GM12878 (cell line): ENCODE data around the gene PRSS2. TPM values are rescaled to one million over a fixed set of nuclear protein-coding genes. Genes with fewer than 3 reads are reported as not detected.

Source experiments
- ATAC-seq: fragments of 200-7000 bp; cut with Tn5 transposase; 3 replicates; pipeline ENCODE4 v1.9.1; 2020; ENCODE audit warnings: mild to moderate bottlenecking, moderate library complexity
- BruUV-seq: library from RNA; stranded (reverse); fragments of 400-500 nt; replicated peaks from 2 replicates; lab custom pipeline; 2021; lab: Mats Ljungman, UMichigan
- CTCF ChIA-PET: fragments of 300-600 bp; sonication (Branson Sonifier 250); formaldehyde crosslinking; extraction: SDS; loops from one replicate; lab custom pipeline; 2021; ENCODE audit warnings: inconsistent platforms; lab: Yijun Ruan, JAX
- POLR2A ChIA-PET: fragments of 350-600 bp; formaldehyde crosslinking; extraction: SDS; loops from one replicate; lab custom pipeline; 2021; ENCODE audit warnings: inconsistent platforms; lab: Charles Lee
- RAD21 ChIA-PET: fragments of 300-600 bp; sonication (Branson Sonifier 250); formaldehyde crosslinking; loops from one replicate; lab custom pipeline; 2023; ENCODE audit warnings: antibody characterized with exemption; ENCODE audit not compliant: unreplicated experiment; lab: Charles Lee
- SMC1A ChIA-PET: fragments of 300-600 bp; sonication (Branson Sonifier 250); formaldehyde crosslinking; loops from one replicate; lab custom pipeline; 2023; ENCODE audit not compliant: unreplicated experiment, uncharacterized antibody; lab: Charles Lee
- DNase-seq: peaks from one replicate; pipeline ENCODE4 v3.0.0-alpha.2; 2011; ENCODE audit warnings: low read depth, low spot score
- FAIRE-seq: peaks from 3 replicates; lab custom pipeline; 2011; peaks lifted over from hg19 to GRCh38; lab: Jason Lieb, UNC
- H2AFZ ChIP-seq: 2 replicates; pipeline ENCODE4 v1.6.0; 2011; ENCODE audit warnings: low read depth, low read length, control low read depth; ENCODE audit not compliant: control insufficient read depth
- H3K27ac ChIP-seq: 2 replicates; pipeline ENCODE4 v1.5.1; 2011; ENCODE audit warnings: control low read depth; ENCODE audit not compliant: control insufficient read depth, insufficient read depth
- H3K27me3 ChIP-seq, 2 experiments: replicated peaks in 1 of 2; 2 replicates each; pipeline versions ENCODE4 v1.6.0 to v1.6.1; 2011; ENCODE audit warnings: low read length in 1 of 2; ENCODE audit not compliant: control insufficient read depth in 2 of 2, insufficient read depth in 2 of 2
- H3K36me3 ChIP-seq, 2 experiments: 2 replicates each; pipeline ENCODE4 v1.5.1; 2011; ENCODE audit warnings: low read length in 1 of 2; ENCODE audit not compliant: control insufficient read depth in 2 of 2, insufficient read depth in 2 of 2
- H3K4me1 ChIP-seq: 2 replicates; pipeline ENCODE4 v1.6.1; 2011; ENCODE audit warnings: mild to moderate bottlenecking, low read length, moderate library complexity, mixed read lengths; ENCODE audit not compliant: control insufficient read depth, insufficient read depth
- H3K4me2 ChIP-seq: 2 replicates; pipeline ENCODE4 v1.6.0; 2011; ENCODE audit warnings: control low read depth; ENCODE audit not compliant: control insufficient read depth, insufficient read depth
- H3K4me3 ChIP-seq: fragments of 200-600 bp; sonication (generic); 2 replicates; pipeline ENCODE4 v1.5.1; 2016
- H3K79me2 ChIP-seq: 2 replicates; pipeline ENCODE4 v1.6.0; 2011; ENCODE audit warnings: low read length; ENCODE audit not compliant: control insufficient read depth, insufficient read depth
- H3K9ac ChIP-seq: 2 replicates; pipeline ENCODE4 v1.8.0; 2011; ENCODE audit warnings: low read length, control low read depth, mixed read lengths; ENCODE audit not compliant: control insufficient read depth, insufficient read depth
- H3K9me3 ChIP-seq: replicated peaks from 3 replicates; pipeline ENCODE4 v1.5.1; 2011; ENCODE audit warnings: mild to moderate bottlenecking, low read length; ENCODE audit not compliant: control insufficient read depth, insufficient read depth
- H4K20me1 ChIP-seq: 2 replicates; pipeline ENCODE4 v1.6.0; 2011; ENCODE audit not compliant: control insufficient read depth, insufficient read depth
- BRCA1 ChIP-seq: IDR thresholded peaks from 2 replicates; pipeline ENCODE4 v1.6.1; 2011; ENCODE audit warnings: low read depth, low read length, improper control_type of control experiment
- CBX3 ChIP-seq: fragments of 200-600 bp; sonication (generic); IDR thresholded peaks from 2 replicates; pipeline ENCODE4 v1.6.1; 2016; ENCODE audit warnings: low read depth, borderline replicate concordance
- CUX1 ChIP-seq: IDR thresholded peaks from 2 replicates; pipeline ENCODE4 v1.6.1; 2012; ENCODE audit warnings: improper control_type of control experiment, low read depth, low read length; ENCODE audit not compliant: insufficient replicate concordance
- EZH2 ChIP-seq: IDR thresholded peaks from 2 replicates; pipeline ENCODE4 v1.6.1; 2012; ENCODE audit warnings: low read depth, mild to moderate bottlenecking, control low read depth, inconsistent platforms, low read length, borderline replicate concordance; ENCODE audit not compliant: control insufficient read depth
- RFX5 ChIP-seq: IDR thresholded peaks from 2 replicates; pipeline ENCODE4 v1.6.1; 2011; ENCODE audit warnings: low read depth, low read length, improper control_type of control experiment
- SREBF1 ChIP-seq: IDR thresholded peaks from 2 replicates; pipeline ENCODE4 v1.6.1; 2012; ENCODE audit warnings: mild to moderate bottlenecking, low read length
- TAF1 ChIP-seq: IDR thresholded peaks from 2 replicates; pipeline ENCODE4 v1.6.1; 2011; ENCODE audit warnings: mild to moderate bottlenecking, low read depth, low read length, borderline replicate concordance
- USF2 ChIP-seq: IDR thresholded peaks from 2 replicates; pipeline ENCODE4 v1.6.1; 2011; ENCODE audit warnings: low read depth, low read length, improper control_type of control experiment, borderline replicate concordance
- ZNF384 ChIP-seq: IDR thresholded peaks from 2 replicates; pipeline ENCODE4 v1.6.1; 2012; ENCODE audit warnings: low read depth, mild to moderate bottlenecking, low read length, improper control_type of control experiment, borderline replicate concordance
- ZNF592 ChIP-seq: fragments of 450-650 bp; IDR thresholded peaks from 2 replicates; pipeline ENCODE4 v1.6.1; 2017; ENCODE audit warnings: mild to moderate bottlenecking, moderate library complexity
- WGBS: methylation state at CpG from one replicate; pipeline ENCODE4 v1.1.6; 2016; ENCODE audit warnings: low lambda C conversion rate; ENCODE audit not compliant: insufficient replicate concordance, insufficient coverage; ENCODE audit errors: missing lambda C conversion rate; 5-methylcytosine and 5-hydroxymethylcytosine counted together
- in situ Hi-C: fragments of 300-500 bp; cut with MboI; formaldehyde crosslinking; loops from 9 replicates; pipeline ENCODE4 v1.14.3; 2018; ENCODE audit warnings: mixed read lengths
- intact Hi-C: fragments of 100-400 bp; cut with micrococcal nuclease; formaldehyde crosslinking; loops from one replicate; pipeline ENCODE4 v1.14.2; 2022; ENCODE audit not compliant: unreplicated experiment
- polyA plus RNA-seq, 11 experiments: library from polyadenylated mRNA; depleted of rRNA in 4 of 11; unstranded in 6 of 11; stranded (reverse) in 5 of 11; fragments of >200 nt; fragmentation: Nextera tagmentation in 4 of 11; fragmentation: Illumina TruSeq in 1 of 11; extraction: Ambion mirVana in 4 of 11; extraction: Trizol in 1 of 11; gene quantifications; 1 replicate in 1 of 11; 2 replicates in 10 of 11; pipeline versions ENCODE4 v1.2.1 to v1.2.3, GENCODE V29; 2011 to 2016; ENCODE audit warnings: inconsistent platforms in 2 of 11, missing spikeins in 2 of 11, low read depth in 1 of 11
- total RNA-seq, 4 experiments: library from RNA; depleted of rRNA in 3 of 4; stranded (reverse); fragments of >200 nt in 3 of 4; fragmentation: Illumina TruSeq in 1 of 4; extraction: Trizol in 1 of 4; gene quantifications; 2 replicates each; pipeline versions ENCODE4 v1.2.1 to v1.2.3, GENCODE V29; 2013 to 2021
- TF ChIP-seq, protein P1 (sequence below): fragments of 150-350 bp; IDR thresholded peaks from 2 replicates; pipeline ENCODE4 v1.6.1; 2014; ENCODE audit warnings: mild to moderate bottlenecking, low read depth, low read length

PRSS2 gene
- total and polyA plus RNA-seq, 10 of the 15 experiments (the other 5 are each of a cell fraction or from before 2014, with no cell fraction given) = 0.21 to 28.8 (median 0.41) TPM; not detected in 7

- ChIA-PET CTCF (interaction anchor here (1.9 to 24.4 kb wide), 3 partner anchors 16 to 164 kb away, joined by 5 to 1055 read pairs (median 20); no protein-coding TSS in a partner anchor), RAD21 (interaction anchor here (1.0 to 20.4 kb wide), 5 partner anchors 6 to 204 kb away, joined by 3 to 813 read pairs (median 4); no protein-coding TSS in a partner anchor), SMC1A (interaction anchor here (0.6 to 24.6 kb wide), 8 partner anchors 7 to 1385 kb away, joined by 3 to 786 read pairs (median 4); no protein-coding TSS in a partner anchor), POLR2A (interaction anchor here (2.6 to 16.4 kb wide), 2 partner anchors 10 to 19 kb away, joined by 9 to 325 read pairs; no protein-coding TSS in a partner anchor)
- BruUV-seq = no TSS peak
- no peaks in the 10 kb centered on the region for H3K4me1 ChIP-seq
- intact Hi-C loops = loop anchor here (10.0 kb wide), 1 partner anchor 255 kb away; no protein-coding TSS in a partner anchor
- no peak overlapping the region for H3K4me3 ChIP-seq
- H3K27me3 ChIP-seq = no peaks in the 10 kb centered on the region
- no peak overlapping the region for H3K9ac ChIP-seq
- no peaks in the 10 kb centered on the region for H3K36me3 ChIP-seq
- H3K27ac ChIP-seq = no peak overlapping the region
- no peaks in the 10 kb centered on the region for H3K79me2 ChIP-seq
- DNase-seq (no peak), FAIRE-seq (no peak), ATAC-seq (no peak)
- no peaks in the 10 kb centered on the region for H3K9me3 ChIP-seq
- 54% methylated on average over 2 of the region's 2 CpGs for whole genome bisulfite sequencing
- no peak overlapping the region for H2AFZ ChIP-seq
- H3K4me2 ChIP-seq = no peak overlapping the region
- in situ Hi-C loops = no loop called here
- H4K20me1 ChIP-seq = no peaks in the 10 kb centered on the region
- TF ChIP-seq USF2 = no peak
- TF ChIP-seq, protein P1, sequence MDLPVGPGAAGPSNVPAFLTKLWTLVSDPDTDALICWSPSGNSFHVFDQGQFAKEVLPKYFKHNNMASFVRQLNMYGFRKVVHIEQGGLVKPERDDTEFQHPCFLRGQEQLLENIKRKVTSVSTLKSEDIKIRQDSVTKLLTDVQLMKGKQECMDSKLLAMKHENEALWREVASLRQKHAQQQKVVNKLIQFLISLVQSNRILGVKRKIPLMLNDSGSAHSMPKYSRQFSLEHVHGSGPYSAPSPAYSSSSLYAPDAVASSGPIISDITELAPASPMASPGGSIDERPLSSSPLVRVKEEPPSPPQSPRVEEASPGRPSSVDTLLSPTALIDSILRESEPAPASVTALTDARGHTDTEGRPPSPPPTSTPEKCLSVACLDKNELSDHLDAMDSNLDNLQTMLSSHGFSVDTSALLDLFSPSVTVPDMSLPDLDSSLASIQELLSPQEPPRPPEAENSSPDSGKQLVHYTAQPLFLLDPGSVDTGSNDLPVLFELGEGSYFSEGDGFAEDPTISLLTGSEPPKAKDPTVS = no peak
- no peak for TF ChIP-seq ZNF592
- no peak for TF ChIP-seq BRCA1
- no peak for TF ChIP-seq SREBF1
- no peak for TF ChIP-seq ZNF384
- TF ChIP-seq RFX5 = no peak
- no peak for TF ChIP-seq CBX3
- no peak for TF ChIP-seq EZH2
- TF ChIP-seq TAF1 = no peak
- TF ChIP-seq CUX1 = no peak
Measured at GRCh38 chr7:142789441-142789840, 18.7 kb downstream of the PRSS2 start.
